ENCODE measurements around the gene C10orf71. TPM values are rescaled to one million over a fixed set of nuclear protein-coding genes. Genes with fewer than 3 reads are reported as not detected.

C10orf71 gene
- not detected in 2 replicates for total RNA-seq (2022)
- percentile 3 among the genes with signal in this experiment for Bru-seq, nascent RNA
- not detected for BruChase-seq, experiment 1, labeled RNA remaining after a 2-hour chase
- not detected for BruChase-seq, experiment 2, labeled RNA remaining after a 6-hour chase
- long read RNA-seq = 0 reads

- Mint-ChIP-seq H3K4me3 (ENCODE audit: unreplicated experiment) (no peak within 1 kb of the TSS), H3K27ac (ENCODE audit: unreplicated experiment) (peak within 1 kb of the TSS; percentile 22)
Observed at GRCh38 chr10:49298983-49299815, at the start of gene C10orf71. TSS of gene C10orf71 (plus strand) at chr10:49299170. CDS start at chr10:49322546, 23,376 bp downstream.

GRCh38 chr10:49252313-49253034 is 46.5 kb upstream of the C10orf71 start:
- Histone ChIP-seq H3K36me3 (ENCODE audit: control insufficient read depth, insufficient read depth, low read length) (no peaks in the 10 kb centered on the region), H3K4me3 (ENCODE audit: low read depth, low read length) (no peak overlapping the region), H3K9me3 (peaks cover 4% of the 10 kb centered on the region; the same call in 1 of the 2 replicates), H3K27me3 (replicated peaks; ENCODE audit: control insufficient read depth, insufficient read depth, low read length) (no peaks in the 10 kb centered on the region), H3K4me1 (no peaks in the 10 kb centered on the region)
- POLR2A ChIA-PET = no interaction called here
- intact Hi-C loops (cut with micrococcal nuclease; ENCODE audit: unreplicated experiment) = no loop called here
- no TSS peak for BruUV-seq (replicated peaks)
- TF ChIP-seq, protein P1, sequence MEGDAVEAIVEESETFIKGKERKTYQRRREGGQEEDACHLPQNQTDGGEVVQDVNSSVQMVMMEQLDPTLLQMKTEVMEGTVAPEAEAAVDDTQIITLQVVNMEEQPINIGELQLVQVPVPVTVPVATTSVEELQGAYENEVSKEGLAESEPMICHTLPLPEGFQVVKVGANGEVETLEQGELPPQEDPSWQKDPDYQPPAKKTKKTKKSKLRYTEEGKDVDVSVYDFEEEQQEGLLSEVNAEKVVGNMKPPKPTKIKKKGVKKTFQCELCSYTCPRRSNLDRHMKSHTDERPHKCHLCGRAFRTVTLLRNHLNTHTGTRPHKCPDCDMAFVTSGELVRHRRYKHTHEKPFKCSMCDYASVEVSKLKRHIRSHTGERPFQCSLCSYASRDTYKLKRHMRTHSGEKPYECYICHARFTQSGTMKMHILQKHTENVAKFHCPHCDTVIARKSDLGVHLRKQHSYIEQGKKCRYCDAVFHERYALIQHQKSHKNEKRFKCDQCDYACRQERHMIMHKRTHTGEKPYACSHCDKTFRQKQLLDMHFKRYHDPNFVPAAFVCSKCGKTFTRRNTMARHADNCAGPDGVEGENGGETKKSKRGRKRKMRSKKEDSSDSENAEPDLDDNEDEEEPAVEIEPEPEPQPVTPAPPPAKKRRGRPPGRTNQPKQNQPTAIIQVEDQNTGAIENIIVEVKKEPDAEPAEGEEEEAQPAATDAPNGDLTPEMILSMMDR (IDR thresholded peaks at IDR 0.05; ENCODE audit: insufficient read depth in 1 of 2, low read depth in 1 of 2, low read length in 1 of 2, severe bottlenecking in 1 of 2, unreplicated experiment in 1 of 2) = no peak
- H3K36me3 Mint-ChIP-seq (ENCODE audit: insufficient read depth, unreplicated experiment) = no peaks in the 10 kb centered on the region
- CTCF ChIA-PET = no interaction called here
- H3K9me3 Mint-ChIP-seq (ENCODE audit: unreplicated experiment) = no peaks in the 10 kb centered on the region
- no peak overlapping the region for H3K27ac Mint-ChIP-seq (ENCODE audit: unreplicated experiment)
- DNase-seq = no peak
- no peak overlapping the region for H3K4me3 Mint-ChIP-seq (ENCODE audit: unreplicated experiment)
- H3K27me3 Mint-ChIP-seq (ENCODE audit: insufficient read depth, unreplicated experiment) = peaks cover 11% of the 10 kb centered on the region
- H3K4me1 Mint-ChIP-seq (ENCODE audit: low read depth, unreplicated experiment) = no peaks in the 10 kb centered on the region

More at GRCh38 chr10:49298983-49299815, at the start of gene C10orf71:
- Histone ChIP-seq H3K36me3 (ENCODE audit: control insufficient read depth, insufficient read depth, low read length) (no peaks in the 10 kb centered on the region), H3K9me3 (no peaks in the 10 kb centered on the region), H3K27me3 (replicated peaks; ENCODE audit: control insufficient read depth, insufficient read depth, low read length) (peaks cover 4% of the 10 kb centered on the region; the same call in 1 of the 2 replicates), H3K4me1 (no peaks in the 10 kb centered on the region), H3K4me3 (ENCODE audit: low read depth, low read length) (no peak within 1 kb of the TSS)
- ChIA-PET CTCF (no interaction called here), POLR2A (no interaction called here)
- TF ChIP-seq, protein P1 (IDR thresholded peaks at IDR 0.05; ENCODE audit: insufficient read depth in 1 of 2, low read depth in 1 of 2, low read length in 1 of 2, severe bottlenecking in 1 of 2, unreplicated experiment in 1 of 2) = no peak
- intact Hi-C loops (cut with micrococcal nuclease; ENCODE audit: unreplicated experiment) = no loop called here
- BruUV-seq (replicated peaks) = no TSS peak
- Mint-ChIP-seq H3K27me3 (ENCODE audit: insufficient read depth, unreplicated experiment) (peaks cover 15% of the 10 kb centered on the region), H3K36me3 (ENCODE audit: insufficient read depth, unreplicated experiment) (no peaks in the 10 kb centered on the region), H3K4me1 (ENCODE audit: low read depth, unreplicated experiment) (peaks cover 14% of the 10 kb centered on the region), H3K9me3 (ENCODE audit: unreplicated experiment) (no peaks in the 10 kb centered on the region)
- no peak for DNase-seq

GRCh38 chr10:49253340-49253906 is 45.5 kb upstream of the C10orf71 start:
- intact Hi-C loops (cut with micrococcal nuclease; ENCODE audit: unreplicated experiment) = no loop called here
- no peaks in the 10 kb centered on the region for H3K27me3 ChIP-seq (replicated peaks; ENCODE audit: control insufficient read depth, insufficient read depth, low read length)
- Mint-ChIP-seq H3K4me1 (ENCODE audit: low read depth, unreplicated experiment) (no peaks in the 10 kb centered on the region), H3K36me3 (ENCODE audit: insufficient read depth, unreplicated experiment) (no peaks in the 10 kb centered on the region), H3K27ac (ENCODE audit: unreplicated experiment) (no peak overlapping the region), H3K27me3 (ENCODE audit: insufficient read depth, unreplicated experiment) (peaks cover 5% of the 10 kb centered on the region), H3K9me3 (ENCODE audit: unreplicated experiment) (no peaks in the 10 kb centered on the region), H3K4me3 (ENCODE audit: unreplicated experiment) (no peak overlapping the region)
- DNase-seq = no peak
- H3K4me1 ChIP-seq = no peaks in the 10 kb centered on the region
- H3K4me3 ChIP-seq (ENCODE audit: low read depth, low read length) = no peak overlapping the region
- H3K36me3 ChIP-seq (ENCODE audit: control insufficient read depth, insufficient read depth, low read length) = no peaks in the 10 kb centered on the region
- no TSS peak for BruUV-seq (replicated peaks)
- TF ChIP-seq, protein P1 (IDR thresholded peaks at IDR 0.05; ENCODE audit: insufficient read depth in 1 of 2, low read depth in 1 of 2, low read length in 1 of 2, severe bottlenecking in 1 of 2, unreplicated experiment in 1 of 2) = no peak
- ChIA-PET CTCF (no interaction called here), POLR2A (no interaction called here)
- H3K9me3 ChIP-seq = peaks cover 4% of the 10 kb centered on the region; the same call in 1 of the 2 replicates

Measured in Caco-2 (cell line).